Mucosa of rectum (tissue), 2 donors: Measurements from ENCODE around the gene PANK1.

Experiments
- H3K27ac ChIP-seq, 2 donors: one replicate each; pipeline ENCODE4 v1.7.0; 2013; ENCODE audit warnings: inconsistent platforms in 2 of 2, low read depth in 2 of 2, low read length in 2 of 2
- H3K27me3 ChIP-seq, 2 donors: one replicate each; pipeline ENCODE4 v1.7.0; 2013; ENCODE audit warnings: low read length in 2 of 2; ENCODE audit not compliant: control insufficient read depth in 2 of 2, insufficient read depth in 2 of 2
- H3K36me3 ChIP-seq, 2 donors: one replicate each; pipeline ENCODE4 v1.7.0; 2013; ENCODE audit warnings: low read length in 2 of 2; ENCODE audit not compliant: control insufficient read depth in 2 of 2, insufficient read depth in 2 of 2
- H3K4me1 ChIP-seq, 2 donors: one replicate each; pipeline ENCODE4 v1.7.0; 2013; ENCODE audit warnings: low read length in 2 of 2, mild to moderate bottlenecking in 1 of 2; ENCODE audit not compliant: control insufficient read depth in 2 of 2, insufficient read depth in 2 of 2
- H3K4me3 ChIP-seq, 2 donors: one replicate each; pipeline ENCODE4 v1.7.0; 2013; ENCODE audit warnings: low read length in 2 of 2
- H3K9ac ChIP-seq, 2 donors: one replicate each; pipeline ENCODE4 v1.7.0; 2013; ENCODE audit warnings: low read length in 2 of 2, low read depth in 1 of 2, mild to moderate bottlenecking in 1 of 2
- H3K9me3 ChIP-seq, 2 donors: one replicate each; pipeline ENCODE4 v1.7.0; 2013; ENCODE audit warnings: low read length in 2 of 2; ENCODE audit not compliant: control insufficient read depth in 2 of 2
- donor health status: healthy.
- donor health status: Normal muscosa, but diverticular disease.

PANK1 gene

GRCh38 chr10:89669985-89670384 is 24.9 kb upstream of the PANK1 start:
- peaks cover 0 to 2% of the 10 kb centered on the region in 2 donors for H3K27me3 ChIP-seq
- no peak overlapping the region for H3K4me3 ChIP-seq
- no peaks in the 10 kb centered on the region for H3K9me3 ChIP-seq
- no peaks in the 10 kb centered on the region for H3K36me3 ChIP-seq
- H3K27ac ChIP-seq, result no peak overlapping the region
- peaks cover 5 to 8% of the 10 kb centered on the region in 2 donors for H3K4me1 ChIP-seq
- H3K9ac ChIP-seq, result no peak overlapping the region

DNA sequence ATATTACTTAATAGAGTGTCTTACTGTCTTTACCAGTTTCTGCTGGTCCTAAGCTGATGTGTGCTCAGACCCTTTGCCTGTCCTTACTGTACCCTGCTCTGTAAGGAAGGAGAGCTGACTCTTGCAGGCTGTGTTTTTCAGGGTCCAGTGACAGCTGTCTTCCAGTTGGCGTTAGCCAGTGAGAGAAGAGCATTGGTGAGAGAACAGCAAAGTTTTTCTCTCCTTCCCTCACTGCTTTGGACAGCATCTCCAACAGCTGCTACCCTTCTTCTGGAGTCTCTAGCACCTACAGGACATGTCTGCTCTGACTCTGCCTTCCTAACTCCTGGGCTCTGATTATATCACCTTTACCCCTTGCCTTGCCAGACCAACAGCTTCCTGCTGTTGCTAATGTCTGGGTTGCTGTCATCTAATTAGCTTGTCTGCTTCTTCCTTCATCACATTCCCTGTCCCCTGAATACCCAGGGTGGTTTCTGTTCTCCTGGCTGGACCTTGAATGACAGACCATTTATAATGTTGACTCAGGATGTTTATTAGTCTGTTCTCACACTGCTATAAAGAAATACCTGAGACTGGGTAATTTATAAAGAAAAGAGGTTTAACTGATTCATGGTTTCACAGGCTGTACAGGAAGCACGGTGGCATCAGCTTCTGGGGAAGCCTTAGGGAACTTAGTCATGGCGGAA is 23.5 kb upstream of the PANK1 start:
- Histone ChIP-seq H3K4me1 (peaks cover 5 to 8% of the 10 kb centered on the region in 2 donors), H3K9me3 (no peaks in the 10 kb centered on the region), H3K36me3 (no peaks in the 10 kb centered on the region), H3K27ac (peak overlapping the region; percentile 67 to 71), H3K27me3 (peaks cover 0 to 2% of the 10 kb centered on the region in 2 donors), H3K9ac (no peak overlapping the region), H3K4me3 (peak overlapping the region; percentile 29 to 41)

GRCh38 chr10:89666138-89666537 is 21.1 kb upstream of the PANK1 start:
- Histone ChIP-seq H3K27ac (no peak overlapping the region), H3K27me3 (peaks cover 0 to 2% of the 10 kb centered on the region in 2 donors), H3K36me3 (no peaks in the 10 kb centered on the region), H3K9me3 (no peaks in the 10 kb centered on the region), H3K4me1 (peaks cover 5 to 8% of the 10 kb centered on the region in 2 donors), H3K4me3 (no peak overlapping the region), H3K9ac (no peak overlapping the region)

- Histone ChIP-seq H3K27ac (no peak overlapping the region), H3K4me3 (no peak overlapping the region), H3K4me1 (peaks cover 5 to 8% of the 10 kb centered on the region in 2 donors), H3K9me3 (no peaks in the 10 kb centered on the region), H3K9ac (no peak overlapping the region), H3K27me3 (peaks cover 0 to 2% of the 10 kb centered on the region in 2 donors), H3K36me3 (no peaks in the 10 kb centered on the region)
Observed at GRCh38 chr10:89665302-89665701, 20.3 kb upstream of the PANK1 start.

- H3K4me1 ChIP-seq, result peaks cover 5 to 8% of the 10 kb centered on the region in 2 donors
- no peak overlapping the region for H3K9ac ChIP-seq
- H3K36me3 ChIP-seq, result no peaks in the 10 kb centered on the region
- no peaks in the 10 kb centered on the region for H3K27me3 ChIP-seq
- no peak overlapping the region for H3K4me3 ChIP-seq
- no peaks in the 10 kb centered on the region for H3K9me3 ChIP-seq
- no peak overlapping the region for H3K27ac ChIP-seq
Observed at GRCh38 chr10:89664203-89664602, 19.2 kb upstream of the PANK1 start.

DNA sequence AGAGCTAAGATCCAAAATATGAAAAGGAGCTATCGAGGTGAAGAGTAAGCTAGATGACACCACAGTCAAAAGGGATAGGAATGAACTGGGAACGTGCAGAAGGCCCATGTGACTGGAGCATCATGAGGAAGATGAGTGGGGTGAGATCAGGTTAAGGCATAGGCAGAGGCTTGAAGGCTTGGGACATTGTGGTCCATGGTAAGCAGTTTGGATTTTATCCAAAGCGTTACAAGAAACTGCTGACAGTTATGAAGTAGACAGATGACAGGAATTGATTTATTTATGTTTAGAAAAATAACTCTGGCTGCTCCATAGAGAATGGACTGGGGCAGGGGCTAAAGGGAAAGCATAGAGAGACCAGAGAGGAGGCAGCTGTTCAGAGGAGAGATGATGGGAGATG is 18.1 kb upstream of the PANK1 start:
- Histone ChIP-seq H3K9ac (no peak overlapping the region), H3K4me1 (peaks cover 0 to under 1% of the 10 kb centered on the region in 2 donors), H3K27ac (no peak overlapping the region), H3K9me3 (no peaks in the 10 kb centered on the region), H3K36me3 (no peaks in the 10 kb centered on the region), H3K4me3 (no peak overlapping the region), H3K27me3 (no peaks in the 10 kb centered on the region)

DNA sequence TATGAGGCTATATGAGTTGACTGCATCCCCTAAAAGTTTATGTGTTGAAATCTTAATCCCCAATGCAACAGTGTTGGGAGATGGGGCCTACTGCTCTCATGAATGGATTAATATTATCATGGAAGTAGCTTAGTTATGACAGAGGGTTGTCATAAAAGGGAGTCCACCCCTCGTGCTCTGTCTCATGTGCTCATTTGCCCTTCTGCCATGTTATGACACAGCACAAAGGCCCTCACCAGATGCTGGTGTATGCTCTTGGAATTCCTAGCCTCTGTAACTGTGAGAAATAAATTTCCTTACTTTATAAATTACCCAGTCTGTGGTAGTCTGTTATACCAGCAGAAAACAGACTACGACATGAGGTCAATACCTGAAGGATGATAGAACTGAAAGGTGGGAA is 17.6 kb upstream of the PANK1 start:
- Histone ChIP-seq H3K4me1 (no peaks in the 10 kb centered on the region), H3K9ac (no peak overlapping the region), H3K9me3 (no peaks in the 10 kb centered on the region), H3K27ac (no peak overlapping the region), H3K4me3 (no peak overlapping the region), H3K27me3 (no peaks in the 10 kb centered on the region), H3K36me3 (no peaks in the 10 kb centered on the region)

DNA sequence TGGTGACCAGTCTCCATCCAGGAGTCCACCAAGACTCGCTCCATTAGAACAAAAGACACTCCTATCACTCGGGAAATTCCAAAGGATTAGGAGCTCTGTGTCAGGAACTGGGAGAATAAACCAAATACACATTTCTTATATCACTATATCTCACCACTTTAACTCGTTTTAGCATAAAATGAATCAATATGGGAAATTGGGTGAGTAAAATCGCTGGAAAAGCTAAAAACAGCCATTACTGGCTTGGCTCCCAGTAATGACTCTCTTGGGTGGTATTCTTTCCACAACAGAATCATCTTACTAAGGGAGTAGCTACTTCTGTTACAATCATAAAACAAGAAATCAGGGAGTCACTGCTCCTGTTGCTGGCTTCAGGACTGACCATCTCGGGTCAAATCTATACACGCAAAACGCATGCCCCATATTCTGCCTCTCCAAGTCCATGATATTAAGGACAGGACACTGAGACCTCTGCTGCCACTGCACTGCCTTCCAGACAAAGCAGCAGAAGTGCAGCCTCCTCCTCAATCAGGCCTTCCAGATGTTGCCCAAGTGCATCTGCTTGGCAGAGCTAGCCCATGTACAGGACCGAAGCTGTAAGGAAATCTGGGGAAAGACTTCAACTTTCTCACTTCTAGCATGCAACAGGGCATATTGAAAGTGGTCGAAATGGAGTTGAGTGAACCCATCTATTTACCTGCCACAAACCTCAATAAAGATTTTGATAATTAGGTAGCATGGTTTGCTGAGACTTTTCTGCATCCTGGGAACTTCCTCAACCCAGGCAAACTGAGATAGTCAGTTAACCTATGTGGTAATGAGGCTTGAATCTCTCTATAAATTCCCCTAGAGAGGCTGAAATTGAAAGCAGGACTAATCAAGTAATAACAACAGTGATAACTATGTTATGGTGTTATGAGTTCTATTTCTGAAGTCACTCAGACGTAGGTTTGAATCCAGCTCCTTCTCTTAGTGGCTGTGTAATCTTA is 14.4 kb upstream of the PANK1 start:
- Histone ChIP-seq H3K36me3 (no peaks in the 10 kb centered on the region), H3K4me1 (no peaks in the 10 kb centered on the region), H3K9ac (no peak overlapping the region), H3K27ac (no peak overlapping the region), H3K27me3 (no peaks in the 10 kb centered on the region), H3K9me3 (no peaks in the 10 kb centered on the region), H3K4me3 (no peak overlapping the region)

DNA sequence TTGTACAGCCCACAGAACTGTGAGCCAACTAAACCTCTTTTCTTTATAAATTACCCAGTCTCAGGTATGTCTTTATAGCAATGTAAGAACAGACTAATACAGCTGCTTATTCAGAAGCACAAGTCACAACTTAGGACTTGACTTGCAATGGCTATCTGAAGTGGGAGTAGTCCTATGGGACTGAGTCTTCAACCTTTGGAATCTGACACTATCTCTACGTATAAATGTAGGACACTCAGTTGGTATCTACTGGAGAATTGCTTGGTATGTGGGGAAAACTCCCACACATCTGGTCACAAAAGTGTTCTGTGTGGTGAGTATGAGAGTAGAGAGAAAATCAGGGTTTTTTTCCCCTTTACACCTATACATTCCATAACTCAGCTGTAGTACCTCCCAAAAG is 12.3 kb upstream of the PANK1 start:
- Histone ChIP-seq H3K27ac (no peak overlapping the region), H3K9ac (no peak overlapping the region), H3K9me3 (no peaks in the 10 kb centered on the region), H3K4me3 (no peak overlapping the region), H3K27me3 (no peaks in the 10 kb centered on the region), H3K4me1 (no peaks in the 10 kb centered on the region), H3K36me3 (no peaks in the 10 kb centered on the region)

- H3K27me3 ChIP-seq, result no peaks in the 10 kb centered on the region
- no peaks in the 10 kb centered on the region for H3K36me3 ChIP-seq
Observed at GRCh38 chr10:89655722-89656121, 10.7 kb upstream of the PANK1 start.

More at GRCh38 chr10:89655722-89656121, 10.7 kb upstream of the PANK1 start:
- Histone ChIP-seq H3K9ac (no peak overlapping the region), H3K9me3 (no peaks in the 10 kb centered on the region), H3K4me1 (no peaks in the 10 kb centered on the region), H3K27ac (no peak overlapping the region), H3K4me3 (no peak overlapping the region)
